ENCODE measurements around the gene TOMM20. TPM values are rescaled to one million over a fixed set of nuclear protein-coding genes. Genes with fewer than 3 reads are reported as not detected.

TOMM20 gene
- total and polyA plus RNA-seq, 2 of the 8 experiments (the other 6 are each of a cell fraction or from before 2014, with no cell fraction given): 71.4 to 168 TPM

DNA sequence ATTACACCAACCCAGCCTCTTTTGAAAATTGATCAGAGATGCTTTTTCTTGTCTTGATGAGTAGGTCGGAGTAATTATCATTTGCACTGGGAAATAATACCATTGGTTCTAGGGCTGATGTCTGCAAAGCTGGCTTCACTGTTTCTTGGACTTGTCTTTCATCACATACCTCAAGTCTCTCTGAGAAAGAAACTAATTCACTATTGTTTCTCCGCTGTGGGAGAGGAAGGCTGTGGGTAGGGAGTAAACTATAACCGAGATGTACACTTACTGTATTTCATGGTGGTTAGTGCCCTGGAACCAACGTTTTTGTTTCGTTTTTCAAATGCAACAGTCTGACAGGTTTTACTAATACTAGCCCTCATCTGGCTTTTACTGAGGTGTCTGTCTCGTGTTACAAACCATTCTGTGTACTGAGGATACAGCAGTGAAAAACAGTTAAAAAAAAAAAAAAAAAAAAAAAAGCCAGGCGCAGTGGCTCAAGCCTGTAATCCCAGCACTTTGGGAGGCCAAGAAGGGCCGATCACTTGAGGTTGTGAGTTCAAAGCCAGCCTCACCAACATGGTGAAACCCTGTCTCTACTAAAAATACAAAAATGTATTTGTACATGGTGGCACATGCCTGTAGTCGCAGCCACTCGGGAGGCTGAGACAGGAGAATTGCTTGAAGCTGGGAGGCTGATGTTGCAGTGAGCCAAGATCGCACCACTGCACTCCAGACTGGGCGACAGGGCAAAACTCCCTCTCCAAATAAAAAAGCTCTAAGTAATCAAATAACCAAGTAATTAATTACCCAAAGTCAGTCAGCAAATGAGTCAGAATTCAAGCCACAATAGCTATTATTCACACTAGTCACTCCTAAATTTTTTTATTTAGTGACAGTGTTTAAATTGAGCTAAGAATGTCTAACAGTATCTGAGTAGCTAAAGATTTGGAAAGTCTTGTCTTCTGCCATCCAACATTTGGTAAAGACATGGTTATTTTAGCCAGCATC lies 23.3 kb downstream of the TOMM20 start (continued):
- no peak for TF ChIP-seq ZNF274 (IDR thresholded peaks at IDR 0.05; ENCODE audit: borderline replicate concordance, extremely low read depth, low read length)
- TF ChIP-seq FOSL1 (IDR thresholded peaks at IDR 0.05; ENCODE audit: insufficient read depth, low read depth, low read length): no peak

Data from H1 (cell line).